Measurements from ENCODE around the gene UGT1A5. TPM values are rescaled to one million over a fixed set of nuclear protein-coding genes. Genes with fewer than 3 reads are reported as not detected.

Gene UGT1A5
- polyA plus RNA-seq, 1 donor, result not detected

DNA sequence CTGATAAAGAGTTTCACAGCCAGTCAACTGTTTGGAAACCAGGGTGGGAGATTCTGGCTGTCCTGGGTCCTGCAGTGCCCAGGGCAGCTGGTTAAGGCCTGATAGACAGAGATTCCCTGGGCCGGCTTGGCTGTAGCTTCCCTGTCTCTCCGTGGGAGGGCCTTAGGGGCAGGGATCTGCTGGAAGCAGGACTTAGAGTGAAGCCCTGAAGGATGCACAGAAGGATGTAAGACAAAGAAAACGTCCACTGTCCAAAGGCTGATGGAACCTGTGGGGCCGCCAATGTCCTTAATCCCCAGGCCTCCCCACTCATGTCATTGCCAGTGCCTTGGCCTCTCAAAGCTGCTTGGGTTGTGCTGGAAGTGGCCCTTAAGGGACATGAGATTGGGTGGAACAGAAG is 98.4 kb downstream of the UGT1A5 start:
- no peak for DNase-seq

DNA sequence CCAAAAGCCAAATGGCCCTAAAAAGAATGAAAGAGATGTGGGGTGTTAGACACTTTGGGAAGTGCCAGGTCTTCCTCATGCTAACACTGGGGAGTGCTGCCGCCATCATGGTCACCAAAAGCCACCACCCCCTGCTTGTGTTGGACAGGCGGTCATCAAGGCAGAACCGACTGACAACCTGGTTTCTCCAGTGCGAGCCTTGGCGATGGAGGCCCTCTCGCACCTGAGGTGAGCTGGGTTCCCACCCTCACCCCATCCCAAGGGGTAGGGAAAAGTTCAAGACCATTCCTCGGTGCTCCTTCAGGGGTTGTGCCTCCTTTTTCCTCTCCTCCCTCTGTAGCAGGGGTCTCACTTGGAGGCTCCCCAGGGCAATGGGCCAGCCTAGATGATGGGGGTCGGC is 99.0 kb downstream of the UGT1A5 start:
- no peak for DNase-seq

DNA sequence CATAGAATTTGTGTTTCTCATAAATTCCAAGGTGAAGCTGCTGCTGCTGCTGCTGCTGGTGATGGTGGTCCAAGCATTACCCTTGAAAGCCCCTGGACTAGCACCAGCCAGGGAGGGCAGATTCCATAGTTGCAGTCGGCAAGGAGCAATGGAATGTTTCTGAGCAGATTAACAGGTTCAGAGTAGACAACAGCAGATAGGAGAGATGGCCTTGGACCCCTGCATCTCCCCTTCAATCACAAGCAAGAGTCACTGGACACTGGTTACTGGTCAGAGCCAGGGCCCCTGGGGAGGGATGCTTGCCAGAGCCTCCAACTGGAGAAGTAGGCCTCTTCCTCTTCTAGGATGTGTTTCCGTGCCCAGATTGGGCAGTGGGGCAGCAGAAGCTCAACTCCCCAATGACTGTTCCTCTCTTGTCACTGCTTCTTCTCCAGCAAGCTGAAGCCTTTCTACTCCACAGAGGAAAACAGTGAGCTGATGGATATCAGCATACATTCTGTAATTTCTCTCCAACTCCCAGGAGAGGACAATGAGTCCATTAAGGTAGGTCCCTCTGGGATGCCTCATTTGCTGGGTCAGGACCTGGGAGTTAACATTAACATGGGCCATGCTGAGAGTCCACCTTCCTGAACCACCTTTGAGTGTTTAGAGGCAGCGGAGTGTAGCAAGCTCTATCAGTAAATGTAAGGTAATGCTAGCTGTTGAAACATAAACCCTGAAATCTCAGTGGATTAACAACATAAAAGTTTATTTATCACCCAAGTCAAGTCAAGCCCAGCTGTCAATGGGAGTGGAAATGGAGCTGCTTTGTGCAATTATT is 100.7 kb downstream of the UGT1A5 start:
- DNase-seq, result peak; percentile 55

DNA sequence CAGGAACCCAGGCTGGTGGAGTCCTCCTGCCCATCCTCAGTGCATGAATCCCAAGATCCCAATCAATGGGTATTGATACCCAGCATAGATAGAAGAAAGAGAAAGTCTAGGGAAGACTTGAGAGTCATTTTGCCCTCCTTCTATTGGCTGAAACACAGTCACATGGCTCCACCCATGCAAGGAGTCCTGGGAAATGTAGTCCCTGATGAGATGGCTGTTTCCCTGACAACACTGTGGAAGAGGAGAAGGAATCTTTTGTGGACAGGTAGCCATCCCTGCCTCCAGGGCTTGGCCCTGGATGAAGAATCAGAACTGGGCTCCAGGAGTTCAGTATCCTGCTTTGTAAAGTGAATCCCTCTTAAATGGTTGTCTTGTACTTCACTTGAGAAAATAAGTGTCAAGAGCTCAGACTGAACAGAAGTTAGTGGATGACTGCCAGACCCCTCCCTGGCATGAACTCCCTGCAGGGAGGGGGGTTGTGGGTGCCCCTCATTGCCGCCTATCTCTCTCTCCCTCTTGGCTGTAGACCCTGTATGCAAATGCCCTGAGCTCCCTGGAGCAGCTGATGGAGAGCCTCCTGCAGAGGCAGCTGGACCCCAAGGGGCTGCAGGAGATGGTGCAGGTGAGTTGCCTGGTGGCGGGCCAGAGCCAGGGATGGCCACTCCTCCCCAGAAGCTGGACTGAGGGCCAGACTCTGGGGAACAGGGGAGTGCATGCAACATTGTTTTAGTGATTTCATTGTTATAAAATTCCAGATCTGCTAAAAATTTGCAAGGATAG is 101.5 kb downstream of the UGT1A5 start:
- DNase-seq, result no peak

DNA sequence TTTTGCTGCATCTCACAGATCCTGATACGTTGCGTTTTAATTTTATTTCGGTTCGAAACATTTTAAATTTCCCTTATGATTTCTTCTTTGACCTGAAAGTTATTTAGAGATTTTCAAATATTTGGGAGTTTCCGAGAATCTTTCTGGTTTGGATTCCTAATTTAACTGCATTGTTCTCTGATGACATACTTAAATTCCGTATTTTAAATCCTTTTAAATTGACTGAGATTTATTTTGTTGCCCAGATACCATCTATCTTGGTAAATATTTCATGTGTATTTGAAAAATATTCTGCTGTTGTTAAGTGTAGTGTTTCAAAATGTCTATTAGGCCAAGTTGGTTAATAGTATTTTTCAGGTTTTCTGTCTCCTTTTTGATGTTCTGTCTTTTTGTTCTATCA is 103.2 kb downstream of the UGT1A5 start:
- no peak for DNase-seq

DNA sequence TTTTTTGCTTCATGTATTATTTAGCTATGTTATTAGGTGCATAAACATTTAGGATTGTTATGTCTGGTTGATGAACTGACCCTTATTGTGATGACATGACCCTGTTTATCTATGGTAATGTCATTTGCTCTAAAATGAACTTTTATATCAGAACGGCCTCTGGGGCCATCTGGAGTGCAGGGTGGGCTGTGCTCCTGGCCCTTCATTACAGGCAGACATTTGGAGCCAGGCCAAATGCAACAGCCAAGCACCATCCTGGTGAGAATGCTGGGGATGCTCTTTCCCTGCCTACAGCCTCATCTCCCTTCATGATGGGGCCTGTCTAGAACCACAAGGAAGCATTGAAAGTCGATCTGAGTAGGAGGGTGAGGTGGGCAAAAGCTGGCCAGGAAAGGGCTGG is 103.6 kb downstream of the UGT1A5 start:
- no peak for DNase-seq

DNA sequence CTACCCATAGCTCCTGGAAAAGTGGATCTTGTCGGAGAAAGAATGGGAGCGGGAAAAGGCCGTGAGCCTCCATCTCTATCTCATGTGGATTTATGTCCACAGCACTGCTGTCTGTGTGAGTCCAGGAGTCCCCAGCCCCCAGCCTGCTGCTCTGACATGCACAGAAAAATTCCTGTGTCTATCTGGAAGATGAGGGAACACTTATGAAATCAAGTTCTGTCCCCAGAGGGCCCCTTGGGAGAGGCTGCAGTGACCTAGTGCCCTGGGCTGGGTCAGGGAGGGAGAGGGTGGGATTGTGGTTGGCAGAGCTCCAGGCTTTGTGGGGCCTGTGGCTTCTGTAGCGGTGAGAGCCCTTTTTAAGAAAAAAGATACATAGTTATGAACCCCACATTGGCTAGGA is 104.1 kb downstream of the UGT1A5 start:
- DNase-seq, result no peak

DNA sequence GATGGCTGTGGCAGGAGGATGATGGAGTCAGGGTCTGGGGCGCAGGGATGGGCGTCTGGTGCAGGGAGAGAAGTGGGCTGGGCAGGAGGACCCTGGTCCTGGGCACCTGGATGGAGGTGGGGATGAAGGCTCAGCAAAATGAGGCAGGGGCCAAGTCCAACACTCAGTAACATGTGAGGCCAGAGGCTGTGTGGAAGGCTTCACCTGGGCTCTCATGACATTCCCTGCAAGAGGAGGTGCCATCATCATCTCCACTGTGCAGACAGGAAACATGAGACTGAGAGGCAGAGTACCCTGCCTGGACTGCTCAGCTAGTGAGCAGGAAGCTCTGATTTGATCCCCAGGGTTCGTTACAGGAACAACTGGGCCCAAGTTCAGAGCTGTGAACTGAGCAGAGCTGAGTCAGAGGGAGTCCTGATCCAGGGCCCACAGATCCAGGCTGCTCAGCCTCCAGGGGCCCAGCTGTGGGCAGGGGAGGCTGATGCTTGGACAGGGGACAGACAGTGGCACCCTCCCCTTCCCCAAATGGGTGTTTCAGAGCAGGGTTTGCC is 104.7 kb downstream of the UGT1A5 start:
- DNase-seq, result no peak

DNA sequence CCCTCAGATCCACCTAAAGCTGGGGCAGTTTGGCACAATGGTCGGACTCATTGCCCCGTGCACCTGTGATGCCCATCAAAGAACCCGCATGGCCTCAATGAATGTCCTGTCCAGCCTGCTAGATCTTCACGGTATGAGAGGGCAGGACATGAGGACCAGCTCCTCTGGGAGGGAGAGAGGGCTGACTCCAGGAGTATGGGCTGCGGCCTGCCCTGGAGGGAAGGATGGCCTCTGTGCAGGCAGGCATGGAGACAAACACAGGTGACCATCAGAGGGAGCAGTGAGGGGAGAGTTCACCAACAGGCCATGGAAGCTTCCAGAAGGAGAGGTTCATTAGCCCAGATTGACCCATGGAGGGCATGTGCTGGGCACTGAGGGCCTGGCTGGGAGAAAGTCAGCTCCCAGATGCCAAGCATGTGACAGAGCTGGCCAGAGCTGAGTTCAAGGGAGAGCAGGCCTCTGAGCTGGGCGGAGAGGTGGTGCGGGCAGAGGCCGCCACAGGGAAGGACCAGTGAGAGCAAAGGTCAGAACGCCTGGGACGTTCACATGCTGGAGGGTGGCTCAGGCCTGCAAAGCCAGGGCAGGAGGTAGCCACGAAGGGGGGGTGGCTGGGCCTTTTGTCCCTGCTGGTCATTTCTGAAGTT is 105.4 kb downstream of the UGT1A5 start:
- DNase-seq, result no peak

DNA sequence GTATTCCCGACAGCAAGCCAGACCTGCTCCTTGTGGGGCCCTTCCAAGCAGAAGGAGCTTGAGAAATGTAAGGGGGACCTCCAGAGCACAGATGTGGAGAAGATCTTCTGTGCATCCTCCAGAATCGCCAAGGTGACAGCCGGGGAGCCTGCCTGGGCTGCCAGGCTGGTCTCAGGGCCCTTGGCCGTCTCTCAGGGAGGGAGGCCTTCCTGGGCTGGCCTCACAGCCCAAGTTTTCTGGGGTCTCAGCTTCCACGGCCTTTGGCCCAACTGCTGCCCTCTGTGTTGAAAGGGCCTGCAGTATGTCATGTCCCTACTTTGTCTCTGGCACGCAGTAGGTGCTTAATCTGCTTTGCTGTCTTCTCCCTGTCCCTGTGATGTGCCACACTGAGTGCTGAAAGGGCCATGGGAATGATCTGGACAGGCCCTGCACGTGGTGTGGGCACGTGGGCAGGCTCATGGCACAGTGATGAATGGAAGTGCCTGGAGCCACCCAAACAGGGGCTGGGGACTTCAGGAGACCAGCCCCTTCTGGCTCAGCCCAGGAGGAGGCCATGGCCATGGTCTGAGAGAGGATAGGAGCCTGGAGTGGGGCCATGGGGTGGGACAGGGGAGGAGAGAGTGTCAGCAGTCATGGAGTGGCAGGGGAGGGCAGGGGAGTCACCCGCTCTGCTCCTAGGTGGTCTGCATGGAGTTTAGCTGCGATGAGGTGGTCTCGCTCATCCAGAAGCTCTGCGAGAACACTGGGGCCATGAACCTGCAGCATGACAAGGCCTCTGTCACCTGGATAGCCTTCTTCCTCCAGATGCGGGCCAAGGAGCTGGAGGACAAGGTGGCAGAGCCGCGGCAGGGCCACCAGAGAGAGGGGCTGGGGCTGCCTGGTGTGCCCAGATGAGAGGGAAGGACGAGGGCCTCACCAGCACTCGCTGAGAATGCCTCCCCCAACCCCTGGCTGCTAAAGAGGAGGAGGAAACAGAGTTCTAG is 106.2 kb downstream of the UGT1A5 start:
- DNase-seq, result no peak

DNA sequence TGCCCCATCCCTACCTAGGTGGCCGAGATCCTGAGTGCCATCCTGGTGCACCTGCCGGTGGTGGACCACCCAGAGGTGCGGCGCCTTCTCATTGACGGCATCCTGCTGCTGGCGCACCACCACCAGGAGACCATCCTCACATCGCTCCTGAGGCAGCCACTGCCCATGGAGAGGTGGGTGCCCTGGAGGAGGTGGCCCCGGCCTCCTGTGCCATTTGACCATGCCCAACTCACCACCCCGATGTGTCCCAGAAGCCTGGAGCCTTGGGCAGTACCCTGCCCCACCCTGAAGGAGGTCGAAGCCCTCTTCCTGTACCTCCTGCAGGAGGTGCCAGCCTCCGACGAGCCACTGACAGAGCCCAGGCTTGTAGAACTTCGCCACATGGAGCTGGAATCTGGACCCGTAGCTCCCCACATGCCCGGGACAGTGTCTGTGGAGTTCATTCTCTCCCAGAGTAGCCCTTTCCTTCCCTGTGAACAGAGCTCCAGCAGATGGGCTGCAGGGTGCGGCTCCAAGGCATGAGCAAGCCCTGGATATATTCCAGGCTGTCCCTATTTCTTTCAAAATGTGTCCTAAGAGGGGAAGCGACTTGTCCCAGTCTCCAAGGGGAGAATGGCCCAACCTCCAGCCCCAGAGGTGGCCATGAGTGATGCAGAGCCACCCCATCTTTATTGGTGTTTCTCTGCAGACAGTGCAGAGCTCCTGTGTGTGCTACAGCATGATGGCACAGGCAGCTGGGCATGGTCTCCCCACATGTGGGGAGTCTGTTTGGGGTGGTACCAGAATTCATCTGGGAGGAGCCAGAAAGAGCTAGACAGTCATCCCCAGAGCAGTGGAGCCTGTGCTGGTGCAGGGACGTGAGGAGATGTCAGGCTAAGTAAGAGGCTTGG is 107.4 kb downstream of the UGT1A5 start:
- no peak for DNase-seq

DNA sequence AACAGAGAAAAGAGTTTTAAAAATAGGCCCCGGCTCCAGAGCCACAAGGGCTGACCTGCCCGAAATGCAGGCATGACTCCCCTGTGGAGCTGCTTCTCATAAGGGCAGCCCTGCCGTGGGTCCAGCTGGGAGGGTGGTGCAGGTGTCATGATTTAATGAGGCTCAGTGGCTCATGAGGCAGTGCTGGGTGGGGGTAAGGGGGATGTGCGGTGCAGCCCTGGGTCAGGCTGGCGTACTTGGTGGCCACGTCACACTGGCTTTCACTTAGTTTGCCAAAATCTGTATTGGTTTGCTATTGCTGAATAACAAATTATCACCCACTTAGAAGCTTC is 108.0 kb downstream of the UGT1A5 start:
- DNase-seq, result no peak

DNA sequence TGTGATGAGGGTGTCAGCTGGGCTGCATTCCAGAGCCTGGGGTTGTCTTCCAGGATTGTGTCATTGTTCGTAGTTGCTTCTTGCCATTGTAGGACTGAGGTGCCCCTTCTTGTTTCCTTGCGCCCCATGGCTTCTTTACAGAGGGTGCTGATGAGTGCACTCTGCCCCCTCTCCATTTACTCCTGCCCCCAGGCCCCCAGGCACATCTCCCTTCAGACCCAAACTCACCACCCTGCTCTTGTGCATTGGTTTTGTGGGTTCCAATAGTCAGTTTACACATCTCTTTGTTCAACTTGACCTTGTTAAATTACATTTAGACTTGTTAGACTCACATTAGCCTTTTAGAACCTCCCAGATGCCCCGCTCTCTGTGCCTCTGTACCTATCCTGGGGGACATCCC is 108.5 kb downstream of the UGT1A5 start:
- no peak for DNase-seq

DNA sequence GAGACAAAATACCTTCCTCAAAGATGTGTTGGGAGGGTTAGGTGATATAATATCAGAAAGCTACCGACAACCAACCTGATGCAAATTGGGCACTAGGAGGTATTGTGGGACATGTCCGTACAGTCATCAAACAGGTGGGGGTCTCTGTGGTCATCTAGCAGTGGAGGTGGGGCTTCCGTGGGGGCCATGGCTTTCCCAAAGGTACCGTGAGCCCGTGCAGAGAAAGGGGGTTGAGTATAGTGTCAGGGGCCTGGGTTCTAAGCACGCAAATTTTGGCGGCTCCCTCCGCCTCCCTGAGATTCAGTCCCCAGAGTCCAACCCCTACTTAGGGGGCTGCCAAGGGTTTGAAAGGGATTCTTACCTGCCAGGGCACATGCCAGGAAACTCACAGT is 109.0 kb downstream of the UGT1A5 start:
- no peak for DNase-seq

DNA sequence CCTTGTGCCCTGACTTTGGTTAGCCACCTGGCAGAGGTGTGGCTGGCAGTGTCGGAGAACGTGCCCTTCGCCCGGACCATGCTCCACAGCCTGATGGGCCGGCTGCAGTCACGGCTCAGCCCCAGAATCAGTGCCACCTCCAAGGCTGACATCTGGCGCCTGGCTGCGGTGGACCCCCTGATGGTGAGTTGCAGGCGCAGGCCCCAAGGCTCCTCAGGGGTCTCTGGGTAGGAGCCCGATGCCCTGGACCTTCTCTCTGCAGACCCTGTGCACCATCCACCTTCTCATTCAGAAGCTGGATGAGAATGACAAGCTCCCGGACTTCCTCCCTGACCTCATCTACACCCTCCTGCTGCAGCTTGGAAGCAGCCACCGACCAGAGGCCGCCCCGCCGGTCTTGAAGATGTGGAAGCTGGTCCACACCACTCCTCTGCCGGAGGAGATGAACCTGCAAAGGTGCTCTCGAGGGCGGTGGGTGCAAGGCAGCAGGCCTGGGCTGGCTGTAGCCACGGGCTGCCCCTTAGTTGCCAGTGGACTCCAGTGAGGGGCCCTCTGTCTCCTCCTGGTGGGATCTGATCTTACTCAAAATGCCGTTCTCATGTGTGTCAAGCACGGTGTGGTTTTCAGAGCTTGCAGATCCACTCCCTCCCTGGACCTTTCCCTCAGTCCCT is 109.5 kb downstream of the UGT1A5 start:
- no peak for DNase-seq

Other genes starting within 250 kb of the UGT1A5 start
- 79.2 TPM for gene USP40, start 146.1 kb upstream of the UGT1A5 start, polyA plus RNA-seq (ENCODE audit: insufficient read length)
- not detected for gene UGT1A8, start 95.3 kb upstream of the UGT1A5 start, polyA plus RNA-seq (ENCODE audit: insufficient read length)
- not detected for gene UGT1A10, start 76.5 kb upstream of the UGT1A5 start, polyA plus RNA-seq (ENCODE audit: insufficient read length)
- 4.9 TPM for gene UGT1A9, start 41.0 kb upstream of the UGT1A5 start, polyA plus RNA-seq (ENCODE audit: insufficient read length)
- 0.07 TPM for gene UGT1A7, start 31.0 kb upstream of the UGT1A5 start, polyA plus RNA-seq (ENCODE audit: insufficient read length)
- gene UGT1A6, start 20.0 kb upstream of the UGT1A5 start, polyA plus RNA-seq (ENCODE audit: insufficient read length), result 2.7 TPM
- gene UGT1A4, start 5.8 kb downstream of the UGT1A5 start, polyA plus RNA-seq (ENCODE audit: insufficient read length), result not detected
- gene UGT1A3, start 16.1 kb downstream of the UGT1A5 start, polyA plus RNA-seq (ENCODE audit: insufficient read length), result not detected
- gene UGT1A1, start 47.4 kb downstream of the UGT1A5 start, polyA plus RNA-seq (ENCODE audit: insufficient read length), result 0.58 TPM
- gene MROH2A, start 65.4 kb downstream of the UGT1A5 start, polyA plus RNA-seq (ENCODE audit: insufficient read length), result 0.28 TPM
- 33.4 TPM for gene HJURP, start 141.6 kb downstream of the UGT1A5 start, polyA plus RNA-seq (ENCODE audit: insufficient read length)
- gene TRPM8, start 204.5 kb downstream of the UGT1A5 start, polyA plus RNA-seq (ENCODE audit: insufficient read length), result 0.33 TPM

Measured in left kidney (tissue), 2 donors.